Measurements from ENCODE around the gene CCNK.

The CCNK gene

GRCh38 chr14:99556134-99556791 lies 75.1 kb downstream of the CCNK start:
- DNase-seq = no peak

- no peak for DNase-seq
These were observed 78.2 kb downstream of the CCNK start for GRCh38 chr14:99559286-99559990.

GRCh38 chr14:99560403-99560802 lies 79.2 kb downstream of the CCNK start:
- DNase-seq = no peak

GRCh38 chr14:99560922-99561683 lies 79.9 kb downstream of the CCNK start:
- DNase-seq = no peak

- no peak for DNase-seq
These were observed 80.7 kb downstream of the CCNK start for GRCh38 chr14:99561864-99562263.

Data from activated CD4-positive, alpha-beta T cell treated with anti-CD3 and anti-CD28 coated beads, Interleukin-2, amount 50 U/mL, for 1 hour (primary cell).